Measurements from ENCODE around the gene SLC9A4. TPM values are rescaled to one million over a fixed set of nuclear protein-coding genes. Genes with fewer than 3 reads are reported as not detected.
"Not testable (repeated sequence)": the region's sequence is repeated elsewhere in the genome, so short reads cannot be mapped to it uniquely, and the experiment has no call there.

SLC9A4 gene
- total RNA-seq, 2 donors from 2014 or later: not detected

- no peaks in the 10 kb centered on the region for H3K27me3 ChIP-seq
- no peak for DNase-seq (ENCODE audit: low spot score)
- no peaks in the 10 kb centered on the region for H3K36me3 ChIP-seq
- no peak for TF ChIP-seq CTCF (IDR thresholded peaks at IDR 0.05)
- H3K27ac ChIP-seq: no peak overlapping the region
- no peak overlapping the region for H3K4me3 ChIP-seq
- no peaks in the 10 kb centered on the region for H3K4me1 ChIP-seq
- peaks cover 0 to 33% of the 10 kb centered on the region in 2 donors for H3K9me3 ChIP-seq
Measured at GRCh38 chr2:102551329-102552096, 78.5 kb downstream of the SLC9A4 start.

GRCh38 chr2:102553601-102554000, 80.6 kb downstream of the SLC9A4 start:
- Histone ChIP-seq H3K4me1 (no peaks in the 10 kb centered on the region), H3K36me3 (no peaks in the 10 kb centered on the region), H3K27ac (no peak overlapping the region), H3K9me3 (peaks cover 0 to 23% of the 10 kb centered on the region in 2 donors), H3K4me3 (no peak overlapping the region), H3K27me3 (no peaks in the 10 kb centered on the region)
- no peak for TF ChIP-seq CTCF (IDR thresholded peaks at IDR 0.05)
- DNase-seq (ENCODE audit: low spot score): no peak

GRCh38 chr2:102558463-102558862, 85.4 kb downstream of the SLC9A4 start:
- no peaks in the 10 kb centered on the region for H3K9me3 ChIP-seq
- no peak overlapping the region for H3K4me3 ChIP-seq
- H3K36me3 ChIP-seq: no peaks in the 10 kb centered on the region
- H3K27ac ChIP-seq: no peak overlapping the region
- H3K27me3 ChIP-seq: no peaks in the 10 kb centered on the region
- no peak for TF ChIP-seq CTCF (IDR thresholded peaks at IDR 0.05)
- no peaks in the 10 kb centered on the region for H3K4me1 ChIP-seq
- no peak for DNase-seq (ENCODE audit: low spot score)

GRCh38 chr2:102562542-102562941, 89.5 kb downstream of the SLC9A4 start:
- not testable (repeated sequence) for H3K27ac ChIP-seq; H3K9me3 ChIP-seq; H3K4me1 ChIP-seq; H3K27me3 ChIP-seq; H3K4me3 ChIP-seq; DNase-seq (ENCODE audit: low spot score); H3K36me3 ChIP-seq

GRCh38 chr2:102575888-102576287, 102.9 kb downstream of the SLC9A4 start:
- peaks cover 0 to 32% of the 10 kb centered on the region in 2 donors for H3K9me3 ChIP-seq
- no peak for TF ChIP-seq CTCF (IDR thresholded peaks at IDR 0.05)
- H3K4me1 ChIP-seq: no peaks in the 10 kb centered on the region

GRCh38 chr2:102578376-102578775, 105.3 kb downstream of the SLC9A4 start:
- H3K27ac ChIP-seq: no peak overlapping the region
- H3K27me3 ChIP-seq: no peaks in the 10 kb centered on the region
- no peak overlapping the region for H3K4me3 ChIP-seq
- H3K9me3 ChIP-seq: peaks cover 0 to 26% of the 10 kb centered on the region in 2 donors
- no peak for TF ChIP-seq CTCF (IDR thresholded peaks at IDR 0.05)
- DNase-seq (ENCODE audit: low spot score): no peak
- H3K4me1 ChIP-seq: no peaks in the 10 kb centered on the region
- H3K36me3 ChIP-seq: no peaks in the 10 kb centered on the region

More at GRCh38 chr2:102575888-102576287, 102.9 kb downstream of the SLC9A4 start:
- Histone ChIP-seq H3K4me3 (no peak overlapping the region), H3K27me3 (no peaks in the 10 kb centered on the region), H3K27ac (no peak overlapping the region), H3K36me3 (no peaks in the 10 kb centered on the region)
- DNase-seq (ENCODE audit: low spot score): no peak
